ENCODE measurements around the gene LETM1. TPM values are rescaled to one million over a fixed set of nuclear protein-coding genes. Genes with fewer than 3 reads are reported as not detected.

LETM1 gene
- total and polyA plus RNA-seq, 2 donors (not counting 3 experiments of a cell fraction or from before 2014, with no cell fraction given), result 25.6 to 62.5 TPM

GRCh38 chr4:1801286-1801958, 54.5 kb downstream of the LETM1 start:
- Histone ChIP-seq H3K4me1 (ENCODE audit: control insufficient read depth, extremely low read depth, insufficient read depth, low read length) (no peaks in the 10 kb centered on the region), H3K9ac (replicated peaks; ENCODE audit: extremely low read depth, insufficient read depth, low read length) (no peak overlapping the region), H3K9me3 (replicated peaks; ENCODE audit: control insufficient read depth, insufficient read depth, low read length) (no peaks in the 10 kb centered on the region), H3K27ac (ENCODE audit: insufficient read depth, low read depth, low read length) (no peak overlapping the region), H3K9me1 (replicated peaks; ENCODE audit: control insufficient read depth, extremely low read depth, insufficient read depth, low read length) (no peaks in the 10 kb centered on the region), H3K4me3 (replicated peaks in 1 of 3; ENCODE audit: insufficient read depth in 1 of 3, low read depth in 1 of 3, low read length in 3 of 3) (no peak overlapping the region), H2AFZ (ENCODE audit: low read depth, low read length) (no peak overlapping the region), H3K4me2 (ENCODE audit: insufficient read depth, low read length) (no peak overlapping the region), H4K20me1 (replicated peaks; ENCODE audit: control insufficient read depth, extremely low read depth, insufficient read depth, low read length) (no peaks in the 10 kb centered on the region), H3K27me3 (ENCODE audit: control insufficient read depth in 2 of 2, insufficient read depth in 2 of 2, low read length in 2 of 2) (peaks cover 0 to 3% of the 10 kb centered on the region in 2 experiments), H3K36me3 (ENCODE audit: control insufficient read depth in 2 of 2, extremely low read depth in 1 of 2, insufficient read depth in 2 of 2, low read length in 2 of 2) (no peaks in the 10 kb centered on the region), H3K79me2 (ENCODE audit: control insufficient read depth, insufficient read depth, low read length) (no peaks in the 10 kb centered on the region)
- dilution Hi-C loops (cut with MboI; ENCODE audit: extremely low pct_ligation_motif_present, low sequenced_read_pairs) (no loop called here), intact Hi-C loops (cut with micrococcal nuclease) (no loop called here)
- DNase-seq (ENCODE audit: low read depth, low spot score) (no peak), FAIRE-seq (no peak)
- POLR2A ChIA-PET, result no interaction called here
- CTCF ChIA-PET, result interaction anchor here (1.2 to 1.5 kb wide), 2 partner anchors 9 to 53 kb away, joined by 4 to 6 read pairs; no protein-coding TSS in a partner anchor
- no TSS peak for BruUV-seq (replicated peaks)
- no peak for TF ChIP-seq GATA2 (IDR thresholded peaks at IDR 0.05; ENCODE audit: insufficient read depth, insufficient read length, low read depth, low read length)
- no peak for TF ChIP-seq JUN (IDR thresholded peaks at IDR 0.05; ENCODE audit: borderline replicate concordance, insufficient read depth, insufficient read length, low read depth)
- no peak for TF ChIP-seq EZH2 (IDR thresholded peaks at IDR 0.05; ENCODE audit: borderline replicate concordance, low read depth, low read length, severe bottlenecking)
- no peak for TF ChIP-seq MAX (IDR thresholded peaks at IDR 0.05; ENCODE audit: insufficient read depth, insufficient read length)
- no peak for TF ChIP-seq CTCF (IDR thresholded peaks at IDR 0.05; ENCODE audit: extremely low read depth in 1 of 2, insufficient read depth in 1 of 2, low read depth in 1 of 2, low read length in 2 of 2)
- TF ChIP-seq POLR2AphosphoS5 (IDR thresholded peaks at IDR 0.05; ENCODE audit: insufficient read depth, low read depth, low read length), result no peak
- TF ChIP-seq MYC (IDR thresholded peaks at IDR 0.05; ENCODE audit: low read depth, low read length), result no peak
- TF ChIP-seq FOS (IDR thresholded peaks at IDR 0.05; ENCODE audit: borderline replicate concordance, insufficient read depth, low read length), result no peak
- TF ChIP-seq POLR2A (IDR thresholded peaks at IDR 0.05; ENCODE audit: low read depth, low read length), result no peak

Data from endothelial cell of umbilical vein (primary cell).